GM23338 (cell line): ENCODE results near the gene NPPC. TPM values are rescaled to one million over a fixed set of nuclear protein-coding genes. Genes with fewer than 3 reads are reported as not detected.

Experiments used
- ATAC-seq: fragments of 200-7000 bp; cut with Tn5 transposase; 3 replicates; pipeline ENCODE4 v1.9.1; 2020
- DNase-seq: peaks from one replicate; pipeline ENCODE4 v3.0.0-alpha.2; 2015; ENCODE audit warnings: low spot score
- H2AFZ ChIP-seq: fragments of 200-600 bp; sonication (generic); 2 replicates; pipeline ENCODE4 v1.8.0; 2016; ENCODE audit warnings: antibody characterized with exemption, mild to moderate bottlenecking, moderate library complexity
- H3F3A ChIP-seq: fragments of 200-600 bp; sonication (generic); replicated peaks from 2 replicates; pipeline ENCODE4 v1.8.0; 2017; ENCODE audit warnings: antibody characterized with exemption, mixed run types, low read depth
- H3K27ac ChIP-seq: fragments of 200-600 bp; sonication (generic); 2 replicates; pipeline ENCODE4 v1.6.1; 2016; ENCODE audit warnings: low read depth
- H3K27me3 ChIP-seq: fragments of 200-600 bp; sonication (generic); 2 replicates; pipeline ENCODE4 v1.8.0; 2016; ENCODE audit warnings: mild to moderate bottlenecking, mixed run types, moderate library complexity; ENCODE audit not compliant: insufficient read depth
- H3K36me3 ChIP-seq: fragments of 200-600 bp; sonication (generic); 2 replicates; pipeline ENCODE4 v1.8.0; 2016; ENCODE audit warnings: mild to moderate bottlenecking; ENCODE audit not compliant: insufficient read depth
- H3K4me1 ChIP-seq: fragments of 200-600 bp; sonication (generic); 2 replicates; pipeline ENCODE4 v1.8.0; 2016; ENCODE audit warnings: mild to moderate bottlenecking, moderate library complexity; ENCODE audit not compliant: insufficient read depth
- H3K4me2 ChIP-seq: fragments of 200-600 bp; sonication (generic); 2 replicates; pipeline ENCODE4 v1.7.1; 2017; ENCODE audit warnings: mixed run types
- H3K4me3 ChIP-seq: fragments of 200-600 bp; sonication (generic); 2 replicates; pipeline ENCODE4 v1.6.1; 2016; ENCODE audit warnings: mixed run types
- H3K79me2 ChIP-seq: fragments of 200-600 bp; sonication (generic); replicated peaks from 2 replicates; pipeline ENCODE4 v1.8.0; 2017; ENCODE audit warnings: mild to moderate bottlenecking; ENCODE audit not compliant: insufficient read depth
- H3K9me2 ChIP-seq: fragments of 200-600 bp; sonication (generic); 2 replicates; pipeline ENCODE4 v1.8.0; 2017; ENCODE audit not compliant: insufficient read depth
- H4K20me1 ChIP-seq: fragments of 200-600 bp; sonication (generic); replicated peaks from 2 replicates; pipeline ENCODE4 v1.8.0; 2017; ENCODE audit warnings: mild to moderate bottlenecking; ENCODE audit not compliant: insufficient read depth
- H3K27ac Mint-ChIP-seq: 2 replicates; pipeline ENCODE4 v1.8.0; 2020; ENCODE audit warnings: inconsistent platforms, mild to moderate bottlenecking, moderate library complexity, mixed read lengths
- H3K27me3 Mint-ChIP-seq: 3 replicates; pipeline ENCODE4 v1.8.0; 2022; ENCODE audit warnings: low read depth, mild to moderate bottlenecking, moderate library complexity, mixed read lengths, inconsistent platforms; ENCODE audit not compliant: insufficient read depth, poor library complexity
- H3K36me3 Mint-ChIP-seq: 3 replicates; pipeline ENCODE4 v1.8.0; 2021; ENCODE audit warnings: low read depth, mild to moderate bottlenecking, inconsistent platforms, moderate library complexity, mixed read lengths
- H3K4me1 Mint-ChIP-seq: 3 replicates; pipeline ENCODE4 v1.8.0; 2020; ENCODE audit warnings: mild to moderate bottlenecking, inconsistent platforms, mixed read lengths
- H3K4me3 Mint-ChIP-seq: 3 replicates; pipeline ENCODE4 v1.8.0; 2021; ENCODE audit warnings: moderate library complexity, mild to moderate bottlenecking, inconsistent platforms, mixed read lengths
- H3K9me3 Mint-ChIP-seq: 3 replicates; pipeline ENCODE4 v1.8.0; 2020; ENCODE audit warnings: moderate library complexity, mild to moderate bottlenecking, inconsistent platforms, mixed read lengths
- CREB1 ChIP-seq: fragments of 250-450 bp; sonication (Bioruptor Pico); IDR thresholded peaks from 2 replicates; pipeline ENCODE4 v1.5.0; 2020; ENCODE audit warnings: low read depth, mild to moderate bottlenecking, moderate library complexity
- ETS1 ChIP-seq: IDR thresholded peaks from 2 replicates; pipeline ENCODE4 v1.6.1; 2016; ENCODE audit warnings: antibody characterized with exemption
- EZH2 ChIP-seq: fragments of 200-600 bp; sonication (generic); IDR thresholded peaks from one replicate; pipeline ENCODE4 v1.8.0; 2017; ENCODE audit warnings: antibody characterized with exemption, mild to moderate bottlenecking, low read depth; ENCODE audit not compliant: unreplicated experiment
- EZH2phosphoT487 ChIP-seq: fragments of 200-600 bp; sonication (generic); IDR thresholded peaks from one replicate; pipeline ENCODE4 v1.8.1; 2018; ENCODE audit warnings: antibody characterized with exemption; ENCODE audit not compliant: unreplicated experiment
- JUNB ChIP-seq: IDR thresholded peaks from one replicate; pipeline ENCODE4 v1.6.1; 2016; ENCODE audit warnings: antibody characterized with exemption; ENCODE audit not compliant: unreplicated experiment
- NANOG ChIP-seq: IDR thresholded peaks from 2 replicates; pipeline ENCODE4 v1.6.1; 2016; ENCODE audit warnings: antibody characterized with exemption, borderline replicate concordance
- POLR2AphosphoS5 ChIP-seq: IDR thresholded peaks from 2 replicates; pipeline ENCODE4 v1.6.1; 2016; ENCODE audit warnings: antibody characterized with exemption, low read depth
- REST ChIP-seq: IDR thresholded peaks from one replicate; pipeline ENCODE4 v1.6.1; 2018; ENCODE audit warnings: antibody characterized with exemption; ENCODE audit not compliant: unreplicated experiment
- STAT1 ChIP-seq: IDR thresholded peaks from one replicate; pipeline ENCODE4 v1.6.1; 2016; ENCODE audit warnings: antibody characterized with exemption; ENCODE audit not compliant: unreplicated experiment
- ZNF114 ChIP-seq: fragments of 250-450 bp; sonication (Bioruptor Pico); IDR thresholded peaks from 2 replicates; pipeline ENCODE4 v1.5.0; 2020; ENCODE audit warnings: mild to moderate bottlenecking, moderate library complexity
- ZNF331 ChIP-seq: fragments of 250-450 bp; sonication (Bioruptor Pico); IDR thresholded peaks from 2 replicates; pipeline ENCODE4 v1.5.0; 2020; ENCODE audit warnings: low read depth, mild to moderate bottlenecking, moderate library complexity
- ZNF462 ChIP-seq: fragments of 250-450 bp; sonication (Bioruptor Pico); IDR thresholded peaks from 2 replicates; pipeline ENCODE4 v1.5.0; 2020; ENCODE audit warnings: mild to moderate bottlenecking, moderate library complexity
- polyA plus RNA-seq: library from polyadenylated mRNA; unstranded; fragments of >200 nt; fragmentation: Nextera tagmentation; extraction: Ambion mirVana; gene quantifications from 2 replicates; pipeline ENCODE4 v1.2.1, GENCODE V29; 2016
- total RNA-seq: library from RNA; depleted of rRNA; stranded (reverse); fragments of >200 nt; shearing (Covaris generic); gene quantifications from 2 replicates; pipeline ENCODE4 v1.2.3, GENCODE V29; 2014
- TF ChIP-seq, protein P1 (sequence below), 2 experiments: fragments of 200-600 bp in 1 of 2; sonication (generic) in 1 of 2; conservative IDR thresholded peaks; 2 replicates each; pipeline versions ENCODE4 v1.5.1 to v1.6.1; 2016 to 2017; ENCODE audit warnings: antibody characterized with exemption in 2 of 2, low read depth in 2 of 2, mild to moderate bottlenecking in 2 of 2, moderate library complexity in 1 of 2

The NPPC gene
- total and polyA plus RNA-seq, 2 experiments from 2014 or later: 2.2 to 6.3 TPM

GRCh38 chr2:231902598-231902997 lies 23.6 kb downstream of the NPPC start:
- Histone ChIP-seq H3K27ac (no peak overlapping the region), H4K20me1 (no peaks in the 10 kb centered on the region), H3K4me1 (no peaks in the 10 kb centered on the region), H3K4me3 (no peak overlapping the region), H3K79me2 (no peaks in the 10 kb centered on the region), H3K9me2 (no peaks in the 10 kb centered on the region), H2AFZ (no peak overlapping the region), H3K36me3 (no peaks in the 10 kb centered on the region), H3K4me2 (no peak overlapping the region), H3K27me3 (no peaks in the 10 kb centered on the region), H3F3A (no peaks in the 10 kb centered on the region)
- no peak overlapping the region for H3K27ac Mint-ChIP-seq
- no peaks in the 10 kb centered on the region for H3K36me3 Mint-ChIP-seq
- ATAC-seq (no peak), DNase-seq (no peak)
- H3K27me3 Mint-ChIP-seq: peaks cover 5% of the 10 kb centered on the region
- peaks cover 4% of the 10 kb centered on the region; the same call in 2 of the 3 replicates for H3K4me1 Mint-ChIP-seq
- no peaks in the 10 kb centered on the region for H3K9me3 Mint-ChIP-seq
- TF ChIP-seq ZNF462 (CRISPR knock-in tag) (no peak), NANOG (no peak), ZNF114 (CRISPR knock-in tag) (no peak), STAT1 (no peak), ZNF331 (CRISPR knock-in tag) (no peak), EZH2 (no peak), ETS1 (no peak), JUNB (no peak), EZH2phosphoT487 (no peak), REST (no peak), POLR2AphosphoS5 (no peak), CREB1 (CRISPR knock-in tag) (no peak)
- TF ChIP-seq, protein P1, sequence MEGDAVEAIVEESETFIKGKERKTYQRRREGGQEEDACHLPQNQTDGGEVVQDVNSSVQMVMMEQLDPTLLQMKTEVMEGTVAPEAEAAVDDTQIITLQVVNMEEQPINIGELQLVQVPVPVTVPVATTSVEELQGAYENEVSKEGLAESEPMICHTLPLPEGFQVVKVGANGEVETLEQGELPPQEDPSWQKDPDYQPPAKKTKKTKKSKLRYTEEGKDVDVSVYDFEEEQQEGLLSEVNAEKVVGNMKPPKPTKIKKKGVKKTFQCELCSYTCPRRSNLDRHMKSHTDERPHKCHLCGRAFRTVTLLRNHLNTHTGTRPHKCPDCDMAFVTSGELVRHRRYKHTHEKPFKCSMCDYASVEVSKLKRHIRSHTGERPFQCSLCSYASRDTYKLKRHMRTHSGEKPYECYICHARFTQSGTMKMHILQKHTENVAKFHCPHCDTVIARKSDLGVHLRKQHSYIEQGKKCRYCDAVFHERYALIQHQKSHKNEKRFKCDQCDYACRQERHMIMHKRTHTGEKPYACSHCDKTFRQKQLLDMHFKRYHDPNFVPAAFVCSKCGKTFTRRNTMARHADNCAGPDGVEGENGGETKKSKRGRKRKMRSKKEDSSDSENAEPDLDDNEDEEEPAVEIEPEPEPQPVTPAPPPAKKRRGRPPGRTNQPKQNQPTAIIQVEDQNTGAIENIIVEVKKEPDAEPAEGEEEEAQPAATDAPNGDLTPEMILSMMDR (conservative IDR thresholded peaks at IDR 0.05; ENCODE audit: low read depth in 2 of 2): no peak
- no peak overlapping the region for H3K4me3 Mint-ChIP-seq
